ENCODE data around the gene MS4A8.

- TF ChIP-seq POLR2AphosphoS5 (IDR thresholded peaks at IDR 0.05) (no peak), EP300 (IDR thresholded peaks at IDR 0.05; ENCODE audit: low read depth) (no peak)
Measured at GRCh38 chr11:60711276-60711675, 11.9 kb downstream of the MS4A8 start.
